ENCODE results near the gene IGFBP1. TPM values are rescaled to one million over a fixed set of nuclear protein-coding genes. Genes with fewer than 3 reads are reported as not detected.

Gene IGFBP1
- total RNA-seq, 2 donors from 2014 or later = not detected

DNA sequence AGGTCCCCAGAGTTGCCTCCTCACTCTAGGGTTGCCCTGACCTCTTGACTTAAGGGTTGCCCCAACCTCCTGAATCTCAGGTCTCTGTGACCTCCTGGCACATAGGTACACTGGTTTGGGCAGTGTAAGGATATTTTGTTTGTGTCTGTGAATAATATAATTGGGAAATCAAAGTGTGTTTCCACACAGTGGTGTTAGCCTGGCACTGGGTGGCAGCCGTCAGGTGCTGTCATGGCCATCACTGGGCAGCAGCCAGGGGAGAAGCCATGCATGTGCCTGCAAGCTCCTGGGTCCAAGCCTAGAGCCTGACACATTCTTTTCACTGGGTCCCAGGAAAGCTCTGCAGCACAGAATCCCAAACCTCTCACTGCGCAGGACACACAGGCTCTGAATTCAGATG lies 11.8 kb upstream of the IGFBP1 start:
- intact Hi-C loops (cut with DNase I, micrococcal nuclease) = no loop called here
- ATAC-seq = no peak
- DNase-seq = no peak

DNA sequence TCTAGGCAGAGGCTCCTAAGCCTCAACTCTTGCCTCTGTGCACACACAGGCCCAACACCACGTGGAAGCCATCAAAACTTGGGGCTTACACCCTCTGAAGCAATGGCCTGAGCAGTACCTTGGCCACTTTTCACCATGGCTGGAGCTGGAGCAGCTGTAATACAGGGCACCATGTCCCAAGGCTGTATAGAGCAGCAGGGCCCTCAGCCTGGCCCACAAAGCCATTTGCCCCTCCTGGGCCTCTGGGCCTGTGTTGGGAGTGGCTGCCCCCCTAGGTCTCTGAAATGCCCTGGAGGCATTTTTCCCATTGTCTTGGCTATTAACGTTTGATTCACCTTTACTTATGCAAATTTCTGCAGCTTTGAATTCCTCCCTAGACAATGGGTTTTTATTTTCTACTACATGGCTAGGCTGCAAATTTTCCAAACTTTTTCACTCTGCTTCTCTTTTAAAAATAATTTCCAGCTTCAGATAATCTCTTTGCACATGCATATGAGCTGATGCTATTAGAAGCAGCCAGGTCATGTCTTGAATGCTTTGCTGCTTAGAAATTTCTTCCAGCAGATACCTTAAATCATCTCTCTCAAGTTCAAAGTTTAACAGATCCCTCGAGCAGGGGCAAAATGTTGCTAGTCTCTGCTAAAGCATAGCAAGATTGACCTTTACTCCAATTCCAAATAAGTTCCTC lies 9.7 kb upstream of the IGFBP1 start:
- DNase-seq = no peak
- intact Hi-C loops (cut with DNase I, micrococcal nuclease) = no loop called here
- no peak for ATAC-seq

DNA sequence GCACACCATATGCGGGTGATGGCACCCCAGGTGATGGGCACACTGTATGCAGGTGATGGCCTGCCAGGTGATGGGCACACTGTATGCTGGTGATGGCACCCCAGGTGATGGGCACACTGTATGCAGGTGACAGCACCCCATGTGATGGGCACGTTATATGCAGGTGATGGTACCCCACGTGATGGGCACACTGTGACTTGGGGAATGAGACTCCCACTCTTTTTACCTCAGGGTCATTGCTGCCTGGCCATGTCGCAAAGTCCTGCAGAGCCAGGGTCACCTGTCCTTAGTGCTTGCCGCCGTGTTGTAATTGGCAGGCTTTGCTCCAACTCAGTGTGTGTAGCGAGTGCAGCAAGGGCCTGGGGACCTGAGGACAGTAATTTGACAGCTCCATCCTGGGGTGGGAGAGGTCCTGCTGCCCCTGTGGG lies 7.8 kb upstream of the IGFBP1 start:
- intact Hi-C loops (cut with DNase I, micrococcal nuclease) = no loop called here
- no peak for ATAC-seq
- no peak for DNase-seq

DNA sequence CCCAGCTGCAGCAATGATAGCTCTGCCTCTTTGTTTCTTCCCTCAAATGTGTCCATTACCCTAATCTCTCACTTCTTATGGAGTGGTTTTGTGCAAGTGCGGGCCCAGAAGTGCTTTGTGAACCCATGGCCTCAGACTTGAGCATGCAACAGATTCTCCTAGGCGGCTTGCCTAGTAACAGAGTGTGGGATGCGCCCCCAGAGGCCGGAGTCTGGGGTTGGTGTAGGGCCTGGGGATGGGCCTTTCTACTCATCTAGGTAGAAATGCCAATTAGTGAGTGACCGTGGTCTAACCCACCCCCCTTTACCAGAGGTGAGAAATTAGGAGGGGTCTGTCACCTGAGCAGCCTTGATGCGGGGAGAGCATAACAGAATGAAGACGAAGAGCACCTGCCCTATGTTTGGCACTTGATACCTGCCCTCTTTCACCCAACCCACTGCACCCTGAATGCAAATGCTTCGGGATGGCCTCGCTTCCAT lies 7.0 kb upstream of the IGFBP1 start:
- DNase-seq = no peak
- intact Hi-C loops (cut with DNase I, micrococcal nuclease) = no loop called here
- no peak for ATAC-seq

DNA sequence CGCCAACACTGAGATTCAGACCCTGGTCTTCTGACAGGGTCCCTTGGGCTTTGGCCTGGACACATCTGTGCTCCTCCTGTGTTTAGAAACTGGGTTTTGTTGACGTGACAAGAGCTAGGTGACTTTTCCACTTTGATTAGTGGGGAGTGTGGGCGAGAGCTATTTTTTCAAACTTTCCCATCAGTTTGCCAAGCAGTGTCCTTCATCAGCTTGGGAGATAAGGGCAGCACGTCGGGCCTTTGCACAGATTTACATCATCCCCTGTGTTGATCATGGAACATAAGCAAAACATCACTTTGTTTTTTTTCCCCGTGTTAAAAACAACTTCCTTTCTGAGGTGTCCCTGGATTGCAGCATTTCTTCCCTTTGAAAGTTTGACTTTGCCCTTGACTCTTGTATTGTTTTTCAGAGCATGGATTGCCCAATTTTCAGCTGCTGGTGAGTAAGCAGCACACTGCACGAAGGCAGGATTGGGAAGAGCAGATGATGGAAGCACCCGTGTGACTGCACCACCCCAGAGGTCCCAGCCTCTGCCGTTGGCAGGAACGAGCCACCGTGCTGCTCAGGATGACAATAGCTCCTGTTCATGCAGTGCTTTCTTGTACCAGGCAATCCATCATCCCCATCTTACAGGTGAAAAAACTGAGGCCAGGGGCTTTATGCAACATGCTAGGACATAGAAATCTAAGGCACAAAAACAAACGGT lies 6.4 kb upstream of the IGFBP1 start:
- no peak for DNase-seq
- intact Hi-C loops (cut with DNase I, micrococcal nuclease) = no loop called here
- no peak for ATAC-seq

DNA sequence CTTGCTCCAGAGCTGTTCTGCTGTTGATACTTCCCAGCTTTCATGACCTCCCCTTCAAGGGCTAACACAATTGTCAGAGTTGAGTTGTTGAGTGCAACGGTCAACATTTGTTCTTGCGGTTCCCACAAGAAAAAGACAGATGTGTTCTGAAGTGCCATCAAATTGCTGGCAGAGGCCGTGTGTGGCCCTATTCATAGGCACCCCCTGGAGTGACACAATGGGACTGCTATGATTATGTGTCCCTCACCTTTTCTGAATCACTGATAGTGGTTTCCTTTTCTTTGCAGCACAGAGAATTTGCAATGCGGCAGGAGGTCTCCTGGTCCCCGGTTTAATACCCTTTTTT lies 5.8 kb upstream of the IGFBP1 start:
- no peak for DNase-seq
- intact Hi-C loops (cut with DNase I, micrococcal nuclease) = no loop called here
- ATAC-seq = no peak

DNA sequence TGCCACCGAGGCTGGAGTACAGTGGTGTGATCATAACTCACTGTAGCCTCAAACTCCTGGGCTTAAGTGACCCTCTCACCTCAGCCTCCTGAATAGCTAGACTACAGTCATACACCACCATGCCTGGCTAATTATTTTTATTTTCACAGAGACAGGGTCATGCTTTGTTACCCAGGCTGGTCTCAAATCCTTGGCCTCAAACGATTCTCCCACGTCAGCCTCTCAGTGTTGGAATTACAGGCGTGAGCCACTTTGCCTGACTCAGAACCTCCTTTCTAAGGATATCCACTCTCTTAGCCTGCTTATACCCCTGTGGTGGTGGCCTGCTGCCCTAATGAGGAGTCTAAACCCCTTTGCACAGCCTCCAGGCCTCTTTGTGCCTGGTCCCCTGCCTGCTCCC lies 4.2 kb upstream of the IGFBP1 start:
- DNase-seq (no peak), ATAC-seq (no peak)
- intact Hi-C loops (cut with DNase I, micrococcal nuclease) = no loop called here

DNA sequence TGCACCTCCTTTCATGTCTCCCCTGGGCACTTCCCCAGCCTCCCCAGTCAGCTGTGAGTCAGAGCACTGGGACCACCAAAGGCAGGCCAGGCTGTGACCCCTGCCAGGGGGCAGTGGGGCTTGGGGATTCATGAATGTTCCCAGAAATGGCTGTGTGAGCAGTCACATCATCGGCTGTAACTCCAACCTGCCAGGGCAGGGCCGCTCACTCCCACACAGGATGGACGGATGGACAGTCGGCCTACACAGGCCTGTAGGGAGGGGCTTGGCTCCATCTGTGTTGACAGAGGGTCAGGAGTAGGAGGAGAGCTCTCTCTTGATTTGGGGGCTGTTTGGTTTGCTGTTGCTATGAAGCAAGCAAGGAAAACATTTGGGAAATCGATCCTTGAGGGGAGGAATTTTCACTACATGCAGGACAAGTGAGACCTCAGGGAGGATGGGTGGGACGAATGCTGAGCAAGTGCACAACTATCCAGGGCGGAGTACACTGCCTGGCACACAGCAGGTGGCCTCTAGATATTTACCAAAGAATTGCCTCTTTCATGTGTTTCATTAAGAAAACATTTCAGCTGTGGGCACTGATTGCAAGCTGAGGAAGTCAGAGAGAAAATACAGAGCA lies 2.9 kb upstream of the IGFBP1 start:
- ATAC-seq (no peak), DNase-seq (no peak)
- intact Hi-C loops (cut with DNase I, micrococcal nuclease) = no loop called here

DNA sequence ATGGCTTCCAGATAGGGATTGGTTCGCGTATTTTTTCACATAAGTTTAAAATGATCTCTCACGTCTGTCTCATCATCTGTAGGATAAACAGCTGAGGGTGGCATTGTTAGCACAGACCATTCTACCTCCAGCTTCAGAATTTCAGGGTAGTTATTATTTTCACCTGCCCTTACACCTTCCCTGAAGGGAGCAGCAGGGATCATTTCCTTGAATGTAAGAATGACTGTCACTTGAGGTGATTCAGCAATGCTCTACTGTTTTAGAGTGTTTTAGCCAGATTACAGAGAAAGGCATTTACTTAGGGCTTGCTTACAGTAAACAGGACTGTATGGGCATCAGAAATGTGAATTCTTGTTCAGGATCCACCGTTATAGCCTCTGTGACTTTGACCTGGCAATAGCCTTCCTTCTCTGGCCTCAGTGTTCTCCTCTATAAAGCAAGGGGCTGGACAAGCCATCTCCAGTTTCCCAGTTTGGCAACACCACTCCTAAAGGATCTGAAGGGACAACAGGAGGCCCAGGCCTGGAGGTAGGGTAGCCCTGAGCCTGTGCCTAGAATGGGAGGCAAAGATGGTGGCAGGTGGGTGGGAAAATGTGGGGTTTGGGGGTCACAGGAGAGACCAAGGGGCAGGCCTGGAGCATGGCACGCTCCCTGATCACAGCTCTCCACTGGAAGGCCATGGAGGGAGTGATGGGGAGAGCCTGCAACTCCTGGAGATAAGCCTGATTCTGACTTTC lies 1.2 kb upstream of the IGFBP1 start:
- intact Hi-C loops (cut with DNase I, micrococcal nuclease) = no loop called here
- DNase-seq = no peak
- ATAC-seq = no peak

DNA sequence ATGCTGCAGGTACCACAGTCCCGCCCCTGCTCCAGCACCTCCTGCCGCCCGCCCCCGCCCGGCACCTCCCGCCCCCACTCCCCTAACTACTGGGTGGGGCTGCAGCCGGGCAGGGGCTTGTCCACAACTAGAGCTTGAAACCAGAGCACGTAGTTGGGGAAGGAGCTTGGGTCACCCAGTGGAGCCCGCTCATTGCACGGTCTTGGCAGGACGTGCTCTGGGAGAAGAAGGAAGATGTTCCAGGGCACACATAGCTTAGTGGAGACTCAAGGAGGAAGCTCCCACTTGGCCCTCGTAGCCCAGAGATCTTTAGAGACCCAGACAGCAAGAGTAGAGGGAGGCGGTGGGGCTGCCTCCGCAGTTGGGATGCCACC lies 692 bp downstream of the IGFBP1 start:
- intact Hi-C loops (cut with DNase I, micrococcal nuclease) = no loop called here
- ATAC-seq = no peak
- DNase-seq = no peak

DNA sequence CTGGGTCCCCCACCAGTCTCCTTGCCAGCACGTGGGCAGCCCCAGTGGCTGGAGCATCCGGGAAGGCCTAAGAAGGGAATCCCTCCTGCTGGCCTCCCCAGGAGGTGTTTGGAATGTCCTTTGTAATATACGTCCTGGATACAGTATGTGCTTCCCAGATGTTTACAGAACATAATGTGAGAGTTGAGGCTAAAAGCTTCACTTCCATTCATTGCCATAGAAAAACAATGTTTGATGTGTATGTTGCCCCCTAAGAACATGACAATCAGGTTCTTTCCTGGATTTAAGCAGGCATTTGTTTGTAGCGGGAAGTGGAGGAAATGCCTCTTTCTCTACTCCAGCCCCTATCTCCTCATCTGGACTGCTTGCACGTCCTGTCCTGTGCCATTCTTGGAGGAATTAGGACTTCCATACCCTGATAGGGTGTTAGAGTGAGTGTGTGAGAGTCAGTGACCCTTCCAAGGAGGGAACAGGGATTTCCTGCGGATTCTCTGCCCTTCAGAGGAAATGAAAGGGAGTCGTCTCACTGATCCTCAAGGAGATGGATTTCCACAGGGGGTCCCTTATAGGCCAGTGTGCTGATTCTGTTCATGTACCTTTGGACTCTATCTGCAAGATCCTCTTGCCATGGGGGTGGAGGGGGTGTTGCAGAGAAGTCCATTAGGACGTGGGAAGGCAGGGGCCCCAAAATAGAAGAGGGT lies 1.2 kb downstream of the IGFBP1 start:
- intact Hi-C loops (cut with DNase I, micrococcal nuclease) = no loop called here
- no peak for ATAC-seq

DNA sequence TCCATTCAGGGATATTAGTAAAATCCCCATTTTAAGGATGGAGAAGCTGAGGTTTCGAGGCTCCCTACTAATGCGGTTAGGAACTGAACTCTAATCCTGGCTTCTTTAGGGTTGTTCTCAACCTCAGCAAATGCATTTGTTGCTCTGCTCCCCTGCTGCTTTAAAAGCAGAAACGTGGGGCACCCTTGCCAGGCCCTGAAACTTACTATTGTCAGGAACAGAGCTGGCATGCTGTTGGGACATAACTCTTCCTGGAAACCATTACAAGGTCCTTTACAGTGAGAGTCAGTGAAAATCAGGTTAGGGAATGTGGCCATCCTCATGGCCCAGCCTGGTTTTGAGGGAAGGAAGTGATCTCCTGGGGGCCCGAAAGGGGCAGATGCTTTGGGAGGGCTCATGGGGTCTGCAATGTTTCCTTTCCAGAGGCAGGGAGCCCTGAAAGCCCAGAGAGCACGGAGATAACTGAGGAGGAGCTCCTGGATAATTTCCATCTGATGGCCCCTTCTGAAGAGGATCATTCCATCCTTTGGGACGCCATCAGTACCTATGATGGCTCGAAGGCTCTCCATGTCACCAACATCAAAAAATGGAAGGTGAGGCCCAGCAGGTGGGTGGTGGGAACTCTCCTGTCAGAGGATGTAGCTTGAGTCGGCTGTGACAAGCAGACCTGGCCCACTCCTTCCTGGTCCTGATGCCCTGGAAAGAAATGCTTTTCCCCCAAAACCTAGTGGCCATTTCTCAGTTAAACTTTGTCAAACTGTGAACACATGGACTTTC lies 2.0 kb downstream of the IGFBP1 start:
- no peak for ATAC-seq
- DNase-seq = no peak
- intact Hi-C loops (cut with DNase I, micrococcal nuclease) = no loop called here

More for the DNA sequence above, 1.2 kb downstream of the IGFBP1 start:
- DNase-seq = no peak

DNA sequence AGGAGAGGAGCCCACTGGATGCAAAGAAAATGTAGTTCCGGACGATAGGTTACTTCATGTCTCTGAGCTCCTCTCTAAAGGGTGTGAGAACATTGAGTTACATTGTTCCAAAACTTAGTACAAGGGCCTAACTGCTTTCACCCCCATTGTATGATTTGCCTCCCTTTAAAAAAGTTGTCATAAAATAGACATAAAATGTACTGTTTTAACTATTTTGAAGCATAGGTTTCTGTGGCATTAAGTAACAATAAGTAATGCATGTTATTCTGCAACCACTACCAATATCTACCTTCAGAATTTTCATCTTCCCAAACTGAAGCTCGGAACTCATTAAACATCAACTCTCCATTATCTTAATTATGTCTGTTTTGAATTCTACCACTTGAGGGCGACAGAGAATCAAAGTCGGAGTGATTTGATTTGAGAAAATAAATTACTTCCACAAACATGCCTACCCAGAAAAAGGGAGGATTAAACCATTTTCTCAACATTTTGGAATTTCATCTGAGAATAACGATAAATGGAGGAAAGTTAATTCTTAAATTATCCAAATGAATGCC lies 2.7 kb downstream of the IGFBP1 start:
- intact Hi-C loops (cut with DNase I, micrococcal nuclease) = no loop called here
- no peak for ATAC-seq
- no peak for DNase-seq

DNA sequence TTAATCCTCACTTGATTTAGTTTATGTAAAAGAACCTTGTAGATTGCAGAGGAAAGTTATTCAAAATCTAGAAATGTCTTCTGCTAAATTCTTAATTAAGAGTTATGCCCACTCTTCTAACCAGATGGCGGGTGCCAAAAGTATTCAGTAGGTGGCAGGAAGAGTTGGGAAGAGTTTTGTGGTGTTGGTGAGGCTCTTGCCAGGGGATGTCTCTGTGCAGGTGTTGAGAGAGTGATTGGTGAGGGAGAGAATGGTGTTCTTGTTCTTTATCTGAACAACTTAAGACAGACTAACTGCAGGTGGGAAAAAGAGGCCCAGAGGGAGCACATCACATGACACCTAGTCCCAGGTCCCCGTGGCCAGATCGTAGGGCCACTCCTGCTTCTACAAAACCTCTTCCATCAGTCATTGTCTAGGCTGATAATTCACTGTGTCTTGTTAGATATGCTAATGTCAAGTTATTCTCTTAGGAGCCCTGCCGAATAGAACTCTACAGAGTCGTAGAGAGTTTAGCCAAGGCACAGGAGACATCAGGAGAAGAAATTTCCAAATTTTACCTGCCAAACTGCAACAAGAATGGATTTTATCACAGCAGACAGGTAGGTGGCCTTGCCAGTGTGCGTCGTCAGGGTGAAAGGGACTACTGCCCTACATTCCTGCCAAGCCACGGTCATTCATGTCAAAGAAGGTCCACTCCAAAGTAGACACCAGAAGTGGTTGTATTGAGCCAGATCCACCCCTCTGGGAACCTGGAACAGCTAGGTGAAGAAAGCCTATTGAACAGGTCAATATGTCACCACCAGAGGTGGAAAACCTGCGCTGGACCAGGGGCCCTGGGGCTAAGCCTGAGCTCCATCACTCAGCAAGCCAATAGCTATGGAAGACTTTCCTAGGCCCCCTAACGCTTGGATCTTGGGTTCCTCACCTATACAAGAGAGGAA lies 3.4 kb downstream of the IGFBP1 start:
- ATAC-seq = no peak
- intact Hi-C loops (cut with DNase I, micrococcal nuclease) = no loop called here
- no peak for DNase-seq

DNA sequence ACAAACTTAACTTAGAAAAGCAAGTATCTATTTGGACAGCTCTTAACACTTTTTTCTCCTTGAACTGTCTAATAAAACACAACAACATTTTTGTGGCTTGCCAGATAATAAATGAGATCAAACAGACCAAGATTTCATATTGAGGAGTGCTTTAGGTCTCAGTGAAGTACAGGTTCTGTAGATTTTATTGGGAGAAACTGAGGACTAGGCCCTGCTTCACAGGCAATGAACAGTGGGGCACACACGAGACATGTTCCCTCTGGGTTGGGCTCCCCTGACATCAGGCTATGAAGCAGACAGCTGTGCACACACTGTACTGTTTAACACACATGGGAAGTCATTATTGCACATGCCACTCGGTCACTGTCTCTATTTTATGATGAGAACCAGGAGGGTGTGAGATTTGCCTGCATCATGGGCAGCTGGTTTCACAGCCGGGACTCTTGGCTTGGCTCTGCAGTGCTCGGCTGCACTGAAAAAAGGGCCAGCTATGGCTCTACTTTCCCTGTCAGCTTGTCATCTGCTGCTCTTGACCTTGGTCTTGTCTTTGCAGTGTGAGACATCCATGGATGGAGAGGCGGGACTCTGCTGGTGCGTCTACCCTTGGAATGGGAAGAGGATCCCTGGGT lies 4.2 kb downstream of the IGFBP1 start:
- no peak for ATAC-seq
- intact Hi-C loops (cut with DNase I, micrococcal nuclease) = no loop called here
- no peak for DNase-seq

DNA sequence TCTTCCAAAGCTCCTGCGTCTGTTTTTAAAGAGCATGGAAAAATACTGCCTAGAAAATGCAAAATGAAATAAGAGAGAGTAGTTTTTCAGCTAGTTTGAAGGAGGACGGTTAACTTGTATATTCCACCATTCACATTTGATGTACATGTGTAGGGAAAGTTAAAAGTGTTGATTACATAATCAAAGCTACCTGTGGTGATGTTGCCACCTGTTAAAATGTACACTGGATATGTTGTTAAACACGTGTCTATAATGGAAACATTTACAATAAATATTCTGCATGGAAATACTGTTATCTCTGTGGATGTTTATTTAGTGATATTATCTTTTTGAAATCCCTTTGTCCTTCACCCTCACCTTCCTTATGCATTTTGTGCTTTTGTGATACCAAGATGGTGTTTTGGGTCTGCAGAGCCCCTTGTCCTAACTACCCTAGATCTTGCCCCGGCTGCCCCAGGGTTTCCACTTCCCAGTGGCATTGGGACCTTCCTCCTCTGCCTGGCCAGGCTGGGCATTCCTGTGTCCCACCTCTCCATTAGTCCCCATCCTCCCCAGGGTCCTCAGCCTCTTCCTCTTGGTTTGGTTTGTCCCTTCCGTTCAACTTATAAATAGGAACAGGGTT lies 5.2 kb downstream of the IGFBP1 start:
- DNase-seq (no peak), ATAC-seq (no peak)
- intact Hi-C loops (cut with DNase I, micrococcal nuclease) = no loop called here

All from left colon (tissue), 2 donors.